GM23248 (cell line): ENCODE data around the gene DTNB. TPM values are rescaled to one million over a fixed set of nuclear protein-coding genes. Genes with fewer than 3 reads are reported as not detected.

Source experiments
- DNase-seq: peaks from one replicate; pipeline ENCODE4 v3.0.0-alpha.2; 2015
- H2AFZ ChIP-seq: fragments of 200-600 bp; sonication (generic); 2 replicates; pipeline ENCODE4 v1.6.1; 2016; ENCODE audit warnings: antibody characterized with exemption
- H3F3A ChIP-seq: fragments of 200-600 bp; sonication (generic); 2 replicates; pipeline ENCODE4 v1.6.1; 2016; ENCODE audit warnings: mild to moderate bottlenecking, antibody characterized with exemption, mixed run types; ENCODE audit not compliant: insufficient read depth
- H3K27ac ChIP-seq: fragments of 200-600 bp; sonication (generic); 2 replicates; pipeline ENCODE4 v1.5.1; 2016; ENCODE audit warnings: mild to moderate bottlenecking
- H3K27me3 ChIP-seq: fragments of 200-600 bp; sonication (generic); replicated peaks from 2 replicates; pipeline ENCODE4 v1.6.1; 2016; ENCODE audit warnings: mild to moderate bottlenecking; ENCODE audit not compliant: insufficient read depth
- H3K36me3 ChIP-seq: fragments of 200-600 bp; sonication (generic); 2 replicates; pipeline ENCODE4 v1.6.1; 2016; ENCODE audit warnings: low read depth, mild to moderate bottlenecking
- H3K4me1 ChIP-seq: fragments of 200-600 bp; sonication (generic); 2 replicates; pipeline ENCODE4 v1.6.1; 2016; ENCODE audit warnings: mild to moderate bottlenecking; ENCODE audit not compliant: insufficient read depth
- H3K4me2 ChIP-seq: fragments of 200-600 bp; sonication (generic); one replicate; pipeline ENCODE4 v1.6.1; 2016; ENCODE audit warnings: mild to moderate bottlenecking; ENCODE audit not compliant: unreplicated experiment
- H3K4me3 ChIP-seq: fragments of 200-600 bp; sonication (generic); 2 replicates; pipeline ENCODE4 v1.5.1; 2016; ENCODE audit warnings: mild to moderate bottlenecking
- H3K79me2 ChIP-seq: fragments of 200-600 bp; sonication (generic); 2 replicates; pipeline ENCODE4 v1.6.1; 2016; ENCODE audit warnings: mild to moderate bottlenecking; ENCODE audit not compliant: insufficient read depth
- H3K9ac ChIP-seq: fragments of 200-600 bp; sonication (generic); 2 replicates; pipeline ENCODE4 v1.6.1; 2016; ENCODE audit warnings: mild to moderate bottlenecking
- H3K9me2 ChIP-seq: fragments of 200-600 bp; sonication (generic); 2 replicates; pipeline ENCODE4 v1.6.1; 2016; ENCODE audit warnings: mixed run types, mild to moderate bottlenecking, moderate library complexity; ENCODE audit not compliant: insufficient read depth
- H3K9me3 ChIP-seq: fragments of 200-600 bp; sonication (generic); one replicate; pipeline ENCODE4 v1.6.1; 2017; ENCODE audit warnings: low read depth
- H4K20me1 ChIP-seq: fragments of 200-600 bp; sonication (generic); 2 replicates; pipeline ENCODE4 v1.6.0; 2016; ENCODE audit not compliant: insufficient read depth
- EZH2 ChIP-seq: fragments of 200-600 bp; sonication (generic); IDR thresholded peaks from 2 replicates; pipeline ENCODE4 v1.6.1; 2018; ENCODE audit warnings: antibody characterized with exemption, mild to moderate bottlenecking; ENCODE audit not compliant: insufficient read depth, poor library complexity, severe bottlenecking
- EZH2phosphoT487 ChIP-seq: fragments of 200-600 bp; sonication (generic); IDR thresholded peaks from 2 replicates; pipeline ENCODE4 v1.6.1; 2018; ENCODE audit warnings: antibody characterized with exemption, moderate library complexity, mild to moderate bottlenecking, low read depth; ENCODE audit not compliant: insufficient read depth
- WGBS, 2 experiments: methylation state at CpG; one replicate each; pipeline ENCODE4 v1.1.6; 2015 to 2017; ENCODE audit warnings: low lambda C conversion rate in 2 of 2, low coverage in 1 of 2; ENCODE audit errors: missing lambda C conversion rate in 2 of 2; 5-methylcytosine and 5-hydroxymethylcytosine counted together
- in situ Hi-C: fragments of 300-500 bp; cut with MboI; formaldehyde crosslinking; loops from 2 replicates; pipeline ENCODE4 v1.15.0; 2020
- polyA plus RNA-seq: library from polyadenylated mRNA; unstranded; fragments of >200 nt; fragmentation: Nextera tagmentation; extraction: Ambion mirVana; gene quantifications from 2 replicates; pipeline ENCODE4 v1.2.1, GENCODE V29; 2016
- total RNA-seq: library from RNA; depleted of rRNA; stranded (reverse); fragments of >200 nt; shearing (Covaris generic); gene quantifications from 2 replicates; pipeline ENCODE4 v1.2.3, GENCODE V29; 2014

DTNB gene
- total and polyA plus RNA-seq, 2 experiments from 2014 or later = 1.1 to 4.0 TPM

GRCh38 chr2:25481381-25482300 lies 191.7 kb downstream of the DTNB start:
- in situ Hi-C loops = no loop called here
- H3K4me2 ChIP-seq = peak overlapping the region; percentile 20
- H3K9ac ChIP-seq = no peak overlapping the region
- H3K4me3 ChIP-seq = no peak overlapping the region
- TF ChIP-seq EZH2phosphoT487 (no peak), EZH2 (no peak)
- 83 to 87% methylated on average over 4 of the region's 4 CpGs for WGBS, 2 experiments
- no peaks in the 10 kb centered on the region for H3F3A ChIP-seq
- DNase-seq = peak; percentile 20
- H2AFZ ChIP-seq = peak overlapping the region; percentile 7; the same call in 1 of the 2 replicates
- H3K9me2 ChIP-seq = no peaks in the 10 kb centered on the region
- no peaks in the 10 kb centered on the region for H3K79me2 ChIP-seq
- no peaks in the 10 kb centered on the region for H4K20me1 ChIP-seq
- H3K27me3 ChIP-seq = no peaks in the 10 kb centered on the region
- no peak overlapping the region for H3K27ac ChIP-seq
- no peaks in the 10 kb centered on the region for H3K9me3 ChIP-seq
- peaks cover 7% of the 10 kb centered on the region; the same call in 1 of the 2 replicates for H3K4me1 ChIP-seq
- no peaks in the 10 kb centered on the region for H3K36me3 ChIP-seq

DNA sequence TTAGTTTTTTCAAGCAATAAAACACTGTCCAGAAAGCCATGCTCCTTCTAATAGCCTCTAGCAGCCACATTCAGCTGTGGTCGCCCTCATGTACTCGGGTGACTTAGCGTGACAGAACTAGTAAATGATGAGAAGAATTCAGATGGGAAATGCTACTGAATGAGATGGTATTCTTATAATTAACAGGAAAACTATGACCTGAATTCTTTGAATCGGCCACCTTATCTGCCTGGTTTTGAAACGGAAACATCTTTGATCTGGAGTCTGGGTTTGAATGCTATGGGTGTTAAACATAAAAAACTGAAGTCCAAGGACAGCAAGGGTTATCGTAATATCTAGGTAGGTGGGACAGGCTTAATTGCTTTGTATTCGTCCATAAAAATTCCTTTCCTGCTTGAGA lies 192.8 kb downstream of the DTNB start:
- 93 to 96% methylated on average over 7 of the region's 7 CpGs for WGBS, 2 experiments
- no peaks in the 10 kb centered on the region for H3K79me2 ChIP-seq
- no peak overlapping the region for H3K4me3 ChIP-seq
- H3K9me2 ChIP-seq = no peaks in the 10 kb centered on the region
- H3F3A ChIP-seq = no peaks in the 10 kb centered on the region
- H3K4me2 ChIP-seq = no peak overlapping the region
- H2AFZ ChIP-seq = no peak overlapping the region
- H4K20me1 ChIP-seq = no peaks in the 10 kb centered on the region
- in situ Hi-C loops = no loop called here
- H3K36me3 ChIP-seq = no peaks in the 10 kb centered on the region
- no peaks in the 10 kb centered on the region for H3K9me3 ChIP-seq
- no peak for TF ChIP-seq EZH2phosphoT487
- TF ChIP-seq EZH2 = no peak
- no peaks in the 10 kb centered on the region for H3K27me3 ChIP-seq
- H3K27ac ChIP-seq = no peak overlapping the region
- no peak for DNase-seq
- H3K4me1 ChIP-seq = peaks cover 7% of the 10 kb centered on the region; the same call in 1 of the 2 replicates
- H3K9ac ChIP-seq = no peak overlapping the region

GRCh38 chr2:25479761-25480160 lies 193.6 kb downstream of the DTNB start:
- Histone ChIP-seq H2AFZ (no peak overlapping the region), H3K36me3 (no peaks in the 10 kb centered on the region), H3K9me2 (no peaks in the 10 kb centered on the region), H3K4me2 (no peak overlapping the region), H3K4me1 (peaks cover 7% of the 10 kb centered on the region; the same call in 1 of the 2 replicates), H3K79me2 (no peaks in the 10 kb centered on the region), H3F3A (no peaks in the 10 kb centered on the region), H4K20me1 (no peaks in the 10 kb centered on the region), H3K4me3 (no peak overlapping the region), H3K27me3 (no peaks in the 10 kb centered on the region), H3K27ac (no peak overlapping the region), H3K9ac (no peak overlapping the region), H3K9me3 (no peaks in the 10 kb centered on the region)
- WGBS, 2 experiments = 92 to 94% methylated on average over 5 of the region's 5 CpGs
- no peak for DNase-seq
- in situ Hi-C loops = no loop called here
- TF ChIP-seq EZH2phosphoT487 = no peak

- Histone ChIP-seq H3K79me2 (no peaks in the 10 kb centered on the region), H4K20me1 (no peaks in the 10 kb centered on the region), H3K9me2 (no peaks in the 10 kb centered on the region), H3K27me3 (no peaks in the 10 kb centered on the region), H3F3A (no peaks in the 10 kb centered on the region), H3K36me3 (no peaks in the 10 kb centered on the region), H3K4me1 (peaks cover 7% of the 10 kb centered on the region; the same call in 1 of the 2 replicates), H3K9ac (no peak overlapping the region), H3K9me3 (no peaks in the 10 kb centered on the region), H2AFZ (no peak overlapping the region), H3K27ac (no peak overlapping the region), H3K4me2 (no peak overlapping the region), H3K4me3 (no peak overlapping the region)
- 80 to 87% methylated on average over 11 of the region's 11 CpGs for WGBS, 2 experiments
- in situ Hi-C loops = no loop called here
- no peak for DNase-seq
- TF ChIP-seq EZH2 = no peak
- TF ChIP-seq EZH2phosphoT487 = no peak
Observed at GRCh38 chr2:25478736-25479135, 194.6 kb downstream of the DTNB start.
